HG03354 (cell line): ENCODE data around the gene CDKL1.
A peak's percentile ranks its signal among the peaks of the same experiment; 100 is the strongest.

Experiments used
- ATAC-seq: cut with Tn5 transposase; IDR thresholded peaks from one replicate; pipeline ENCODE4 v1.9.1; 2021; ENCODE audit warnings: mild to moderate bottlenecking; ENCODE audit not compliant: unreplicated experiment, poor library complexity, severe bottlenecking

CDKL1 gene

GRCh38 chr14:50396631-50397389, at the start of gene CDKL1:
CDKL1 (minus strand) TSS chr14:50396881; CDS start chr14:50395868, 1,013 bp downstream.
- ATAC-seq, result peak; percentile 59

GRCh38 chr14:50434528-50434927, 37.8 kb upstream of the CDKL1 start:
- ATAC-seq, result no peak

GRCh38 chr14:50432131-50432530, 35.5 kb upstream of the CDKL1 start:
- no peak for ATAC-seq

- no peak for ATAC-seq
Observed at GRCh38 chr14:50425816-50426215, 29.1 kb upstream of the CDKL1 start.

- ATAC-seq, result no peak
Observed at GRCh38 chr14:50425105-50425504, 28.4 kb upstream of the CDKL1 start.

- ATAC-seq, result no peak
Observed at GRCh38 chr14:50423529-50423928, 26.8 kb upstream of the CDKL1 start.

GRCh38 chr14:50421499-50421898, 24.8 kb upstream of the CDKL1 start:
- ATAC-seq, result no peak

GRCh38 chr14:50417853-50418252, 21.2 kb upstream of the CDKL1 start:
- ATAC-seq, result no peak

- no peak for ATAC-seq
Observed at GRCh38 chr14:50410921-50411320, 14.2 kb upstream of the CDKL1 start.

GRCh38 chr14:50410071-50410470, 13.4 kb upstream of the CDKL1 start:
- no peak for ATAC-seq

- no peak for ATAC-seq
Observed at GRCh38 chr14:50407111-50407812, 10.6 kb upstream of the CDKL1 start.

- ATAC-seq, result peak; percentile 58
Observed at GRCh38 chr14:50403419-50403818, 6.7 kb upstream of the CDKL1 start.

- no peak for ATAC-seq
Observed at GRCh38 chr14:50402965-50403364, 6.3 kb upstream of the CDKL1 start.

- ATAC-seq, result no peak
Observed at GRCh38 chr14:50400461-50400860, 3.8 kb upstream of the CDKL1 start.

GRCh38 chr14:50399251-50400032, 2.8 kb upstream of the CDKL1 start:
- no peak for ATAC-seq

GRCh38 chr14:50398189-50398580, 1.5 kb upstream of the CDKL1 start:
- ATAC-seq, result no peak

GRCh38 chr14:50397390-50398188, 908 bp upstream of the CDKL1 start:
- no peak for ATAC-seq

GRCh38 chr14:50395448-50395847, 1.2 kb downstream of the CDKL1 start:
- ATAC-seq, result no peak

GRCh38 chr14:50394713-50395112, 2.0 kb downstream of the CDKL1 start:
- no peak for ATAC-seq
